ENCODE data around the gene HDAC4.
"Not testable (repeated sequence)": the region's sequence is repeated elsewhere in the genome, so short reads cannot be mapped to it uniquely, and the experiment has no call there.

The HDAC4 gene

DNA sequence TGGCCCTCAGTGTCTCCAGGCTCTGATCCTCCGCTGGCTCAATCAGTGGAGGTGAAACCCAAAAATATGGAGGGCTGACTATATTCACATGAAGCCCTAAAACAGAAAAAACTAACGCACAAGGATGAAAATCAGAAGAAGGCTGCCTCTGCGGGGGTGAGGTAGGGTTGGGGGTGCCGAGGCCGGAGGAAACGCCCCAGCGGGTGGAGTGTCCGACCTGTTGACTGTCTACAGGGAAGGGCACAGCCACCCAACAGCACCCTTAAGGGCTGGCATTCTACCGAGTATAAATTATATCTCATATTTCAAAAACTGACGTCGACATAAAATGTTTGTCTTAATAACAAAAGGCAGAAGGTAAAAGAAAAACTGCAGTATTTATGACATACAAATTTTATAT is 223.5 kb downstream of the HDAC4 start:
- no peak overlapping the region for H3K4me3 ChIP-seq (ENCODE audit: low read depth, low read length)
- DNase-seq (ENCODE audit: low read depth): no peak

- not testable (repeated sequence) for DNase-seq (ENCODE audit: low read depth); H3K4me3 ChIP-seq (ENCODE audit: low read depth, low read length)
Measured at GRCh38 chr2:239176138-239176803, 224.5 kb downstream of the HDAC4 start.

GRCh38 chr2:239175181-239175580 is 225.6 kb downstream of the HDAC4 start:
- no peak for DNase-seq (ENCODE audit: low read depth)
- H3K4me3 ChIP-seq (ENCODE audit: low read depth, low read length): no peak overlapping the region

- H3K4me3 ChIP-seq (ENCODE audit: low read depth, low read length): no peak overlapping the region
- no peak for DNase-seq (ENCODE audit: low read depth)
Measured at GRCh38 chr2:239173301-239173700, 227.5 kb downstream of the HDAC4 start.

GRCh38 chr2:239171643-239172042 is 229.2 kb downstream of the HDAC4 start:
- DNase-seq (ENCODE audit: low read depth): no peak
- no peak overlapping the region for H3K4me3 ChIP-seq (ENCODE audit: low read depth, low read length)

DNA sequence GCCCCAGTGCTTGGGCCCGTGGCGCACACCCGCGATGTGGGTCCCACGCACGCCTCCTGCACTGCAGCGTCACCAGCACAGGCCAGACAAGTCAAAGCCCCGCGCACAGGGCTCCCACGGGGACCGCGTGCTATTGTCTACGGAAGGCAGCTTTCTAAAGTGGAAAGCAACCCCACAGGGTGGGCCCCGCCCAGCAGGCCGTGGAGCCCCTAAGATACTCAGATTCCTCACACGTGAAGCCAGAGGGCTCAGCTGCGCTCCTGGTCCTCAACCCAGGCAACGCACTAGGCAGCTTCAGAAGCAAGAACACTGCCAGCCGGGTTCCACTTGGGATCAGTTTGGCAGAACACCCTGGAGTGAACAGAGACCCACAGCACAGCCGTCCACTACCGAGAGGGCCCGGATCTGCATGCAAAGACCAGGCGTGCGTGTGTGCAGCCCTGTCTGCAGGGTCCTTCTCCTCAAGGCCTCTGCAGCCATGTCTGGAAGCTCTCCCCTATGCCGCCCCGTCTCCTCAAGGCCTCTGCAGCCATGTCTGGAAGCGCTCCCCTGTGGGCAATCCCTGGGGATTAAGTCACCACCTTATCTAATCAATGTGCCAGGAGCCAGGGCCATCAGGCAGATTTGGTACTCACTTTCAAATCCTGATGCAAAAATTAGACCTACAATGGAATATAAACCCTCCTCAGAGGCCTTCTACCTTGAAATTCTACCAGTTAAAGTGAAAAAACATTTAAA is 231.3 kb downstream of the HDAC4 start:
- DNase-seq (ENCODE audit: low read depth): no peak
- no peak overlapping the region for H3K4me3 ChIP-seq (ENCODE audit: low read depth, low read length)

GRCh38 chr2:239168575-239168974 is 232.2 kb downstream of the HDAC4 start:
- DNase-seq (ENCODE audit: low read depth): no peak
- H3K4me3 ChIP-seq (ENCODE audit: low read depth, low read length): no peak overlapping the region

DNA sequence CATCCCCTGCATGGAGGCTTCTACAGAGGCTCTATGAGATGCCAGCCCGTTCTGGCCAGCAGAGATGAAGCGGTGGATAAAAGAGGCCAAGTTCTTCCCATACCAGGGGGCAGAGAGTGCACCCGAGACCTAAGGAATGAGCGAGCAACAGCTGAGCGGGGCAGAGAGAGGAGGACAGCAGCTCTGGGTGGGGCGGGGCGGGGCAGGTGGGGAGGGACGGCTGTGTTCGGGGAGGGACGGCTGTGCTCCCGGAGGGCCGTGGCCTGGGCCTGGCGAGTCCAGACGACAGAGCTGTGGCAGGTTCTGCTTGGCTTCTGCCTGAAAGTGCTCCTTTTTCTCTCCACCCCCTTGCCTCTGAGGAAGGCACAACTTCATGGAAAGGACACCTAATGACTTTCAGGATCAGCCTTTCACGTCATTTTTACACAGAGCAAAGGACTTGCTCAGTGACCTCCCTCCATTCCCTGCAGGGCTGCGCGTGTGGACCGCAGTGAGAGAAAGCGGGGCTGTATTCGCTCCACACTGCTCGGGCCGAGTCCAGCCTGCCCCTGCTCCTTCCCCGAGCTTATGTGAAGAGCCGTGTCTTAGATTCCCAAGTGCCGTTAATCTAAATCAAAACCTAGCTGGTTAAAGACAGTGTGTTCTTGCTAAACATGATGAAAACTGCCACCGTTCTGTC is 232.9 kb downstream of the HDAC4 start:
- DNase-seq (ENCODE audit: low read depth): no peak
- H3K4me3 ChIP-seq (ENCODE audit: low read depth, low read length): no peak overlapping the region

GRCh38 chr2:239167011-239167673 is 233.7 kb downstream of the HDAC4 start:
- no peak for DNase-seq (ENCODE audit: low read depth)
- no peak overlapping the region for H3K4me3 ChIP-seq (ENCODE audit: low read depth, low read length)

- no peak for DNase-seq (ENCODE audit: low read depth)
Measured at GRCh38 chr2:239166201-239166834, 234.5 kb downstream of the HDAC4 start.

DNA sequence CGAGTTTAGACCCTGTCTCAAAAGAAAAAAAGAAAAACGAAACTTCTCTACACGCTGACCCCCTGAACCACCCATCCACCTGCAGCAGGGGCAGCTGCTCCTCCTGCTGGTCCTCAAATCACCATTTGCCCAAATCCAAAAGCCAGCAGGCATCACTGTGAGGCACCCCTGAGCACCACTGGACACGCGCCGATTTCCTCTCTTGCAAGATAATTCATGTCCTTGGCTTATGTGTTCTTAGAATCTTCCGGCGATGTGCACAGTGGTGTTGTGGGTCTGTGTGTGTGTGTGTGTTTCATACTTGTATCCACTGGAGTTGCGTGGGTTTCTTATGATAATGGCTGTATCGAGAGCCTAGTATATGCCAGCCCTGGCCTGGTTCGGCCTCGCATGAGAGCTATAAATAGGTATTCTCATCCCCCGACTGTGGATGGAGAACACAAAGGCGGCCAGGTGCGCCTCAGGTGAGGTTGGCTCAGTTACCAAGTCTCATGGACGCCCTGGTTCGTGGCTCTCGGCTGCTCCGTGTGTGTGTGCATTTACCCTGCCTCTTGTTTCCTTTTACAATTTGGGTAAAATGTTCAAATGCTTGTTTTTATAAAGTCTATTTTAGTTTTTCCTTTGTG is 235.5 kb downstream of the HDAC4 start:
- DNase-seq (ENCODE audit: low read depth): no peak
- H3K4me3 ChIP-seq (ENCODE audit: low read depth, low read length): no peak overlapping the region

More at GRCh38 chr2:239166201-239166834, 234.5 kb downstream of the HDAC4 start:
- no peak overlapping the region for H3K4me3 ChIP-seq (ENCODE audit: low read depth, low read length)

DNA sequence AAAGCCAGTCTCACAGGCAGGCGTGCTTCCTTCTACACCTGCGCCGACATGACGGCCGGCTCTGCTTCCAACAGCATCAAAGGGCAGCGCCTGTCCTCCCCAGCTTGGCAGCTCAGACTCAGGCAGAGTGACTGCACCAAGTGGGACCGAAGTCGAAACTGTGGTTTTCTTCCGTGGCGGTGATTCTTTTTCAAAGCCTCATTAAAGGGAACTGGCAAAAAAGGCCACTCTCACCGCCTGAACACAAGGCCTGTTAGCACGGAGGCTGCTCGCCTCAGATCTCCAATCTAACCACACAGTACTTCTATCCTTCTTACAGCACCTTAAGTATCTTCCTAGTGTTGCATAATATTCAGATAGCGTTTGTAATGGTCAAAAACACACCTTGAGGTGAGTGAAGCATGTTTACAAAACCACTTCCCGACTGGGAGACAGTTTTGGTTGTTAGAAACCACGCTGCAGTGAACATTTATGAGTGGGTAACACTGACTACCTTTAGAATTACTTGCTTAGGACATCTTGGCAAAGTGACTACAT is 236.4 kb downstream of the HDAC4 start:
- H3K4me3 ChIP-seq (ENCODE audit: low read depth, low read length): no peak overlapping the region
- DNase-seq (ENCODE audit: low read depth): no peak

GRCh38 chr2:239163688-239164334 is 237.0 kb downstream of the HDAC4 start:
- no peak overlapping the region for H3K4me3 ChIP-seq (ENCODE audit: low read depth, low read length)

DNA sequence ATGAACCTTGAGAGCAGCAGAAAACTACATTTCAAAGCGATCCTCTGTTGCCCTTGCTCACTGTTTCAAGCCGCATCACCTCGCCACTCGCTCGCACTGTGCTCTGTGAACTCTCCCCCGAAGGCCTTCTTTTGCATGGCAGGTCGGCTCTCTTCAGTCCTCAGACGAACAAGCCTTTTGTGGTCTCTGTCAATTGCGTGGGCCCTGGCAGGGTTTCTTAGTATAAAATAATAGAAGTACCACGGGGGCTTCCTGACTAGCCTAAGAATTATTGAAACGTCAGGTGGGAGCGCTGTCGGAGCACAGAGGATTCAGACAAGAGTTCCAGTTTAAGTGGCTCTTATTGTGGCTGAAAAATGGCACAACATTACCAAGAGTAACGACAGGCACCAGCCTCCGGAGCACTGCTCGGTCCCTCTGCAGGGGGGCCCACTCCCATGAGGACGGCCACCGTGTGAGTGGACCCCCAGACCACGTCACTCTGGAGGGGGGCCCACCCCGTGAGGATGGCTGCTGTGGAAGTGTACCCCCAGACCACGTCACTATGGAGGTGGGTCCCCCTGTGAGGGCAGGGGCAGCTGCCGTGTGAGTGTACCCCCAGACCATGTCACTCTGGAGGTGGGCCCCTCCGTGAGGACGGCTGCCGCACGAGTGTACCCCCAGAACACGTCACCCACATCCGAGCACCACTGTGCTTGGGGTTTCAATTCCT is 237.7 kb downstream of the HDAC4 start:
- no peak for DNase-seq (ENCODE audit: low read depth)

More at GRCh38 chr2:239163688-239164334, 237.0 kb downstream of the HDAC4 start:
- DNase-seq (ENCODE audit: low read depth): no peak

GRCh38 chr2:239162141-239162821 is 238.5 kb downstream of the HDAC4 start:
- DNase-seq (ENCODE audit: low read depth): no peak
- no peak overlapping the region for H3K4me3 ChIP-seq (ENCODE audit: low read depth, low read length)

More for the DNA sequence above, 237.7 kb downstream of the HDAC4 start:
- H3K4me3 ChIP-seq (ENCODE audit: low read depth, low read length): no peak overlapping the region

DNA sequence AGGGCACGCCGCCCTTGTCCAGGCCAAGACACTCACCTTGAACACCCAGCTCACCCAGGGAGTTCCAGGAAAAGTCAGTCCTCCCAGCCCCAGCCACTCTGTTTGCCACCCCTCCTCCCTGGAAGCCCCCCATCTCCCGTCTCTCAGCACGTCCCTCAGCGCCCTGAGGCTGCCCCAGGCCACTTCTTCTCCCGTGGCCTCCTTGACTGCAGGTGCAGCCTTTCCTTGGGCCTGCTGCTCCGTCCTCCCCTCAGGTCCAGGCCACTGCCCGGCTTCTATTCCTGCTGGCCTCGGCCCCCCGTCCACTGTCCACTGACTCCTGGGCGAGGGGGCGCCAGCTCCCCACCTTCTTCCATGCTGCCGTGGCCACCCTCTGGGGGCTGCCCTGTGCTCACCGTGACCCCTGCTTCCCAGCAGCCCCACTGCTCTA is 239.1 kb downstream of the HDAC4 start:
- no peak overlapping the region for H3K4me3 ChIP-seq (ENCODE audit: low read depth, low read length)
- no peak for DNase-seq (ENCODE audit: low read depth)

All from skeletal muscle cell (primary cell).